ENCODE results near the gene DCAF6. TPM values are rescaled to one million over a fixed set of nuclear protein-coding genes. Genes with fewer than 3 reads are reported as not detected.

Gene DCAF6
- total RNA-seq, 2 experiments from 2014 or later = 23.2 to 30.6 TPM

DNA sequence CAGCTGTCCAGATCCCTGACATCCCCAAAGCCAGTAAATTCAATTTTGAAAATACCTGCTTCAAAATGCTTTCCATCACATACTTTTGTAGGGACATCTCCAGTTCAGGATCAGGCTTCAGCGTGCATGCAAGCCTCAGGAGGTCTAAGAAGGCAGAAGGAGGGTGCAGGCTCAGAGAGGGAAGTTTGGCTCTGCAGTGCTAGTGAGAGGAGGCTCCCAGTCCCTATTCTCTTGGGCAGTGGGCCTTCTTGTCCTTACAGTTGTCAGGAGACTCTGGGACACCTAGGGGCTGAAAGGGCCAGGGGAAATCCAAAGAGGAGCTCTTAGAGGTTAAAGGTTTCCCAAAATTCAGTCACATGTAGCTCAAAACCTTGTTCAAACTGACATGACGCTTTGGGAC lies 42.7 kb upstream of the DCAF6 start:
- TF ChIP-seq, protein P1, sequence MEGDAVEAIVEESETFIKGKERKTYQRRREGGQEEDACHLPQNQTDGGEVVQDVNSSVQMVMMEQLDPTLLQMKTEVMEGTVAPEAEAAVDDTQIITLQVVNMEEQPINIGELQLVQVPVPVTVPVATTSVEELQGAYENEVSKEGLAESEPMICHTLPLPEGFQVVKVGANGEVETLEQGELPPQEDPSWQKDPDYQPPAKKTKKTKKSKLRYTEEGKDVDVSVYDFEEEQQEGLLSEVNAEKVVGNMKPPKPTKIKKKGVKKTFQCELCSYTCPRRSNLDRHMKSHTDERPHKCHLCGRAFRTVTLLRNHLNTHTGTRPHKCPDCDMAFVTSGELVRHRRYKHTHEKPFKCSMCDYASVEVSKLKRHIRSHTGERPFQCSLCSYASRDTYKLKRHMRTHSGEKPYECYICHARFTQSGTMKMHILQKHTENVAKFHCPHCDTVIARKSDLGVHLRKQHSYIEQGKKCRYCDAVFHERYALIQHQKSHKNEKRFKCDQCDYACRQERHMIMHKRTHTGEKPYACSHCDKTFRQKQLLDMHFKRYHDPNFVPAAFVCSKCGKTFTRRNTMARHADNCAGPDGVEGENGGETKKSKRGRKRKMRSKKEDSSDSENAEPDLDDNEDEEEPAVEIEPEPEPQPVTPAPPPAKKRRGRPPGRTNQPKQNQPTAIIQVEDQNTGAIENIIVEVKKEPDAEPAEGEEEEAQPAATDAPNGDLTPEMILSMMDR (conservative IDR thresholded peaks at IDR 0.05; ENCODE audit: low read length) = no peak
- no peak for TF ChIP-seq EZH2phosphoT487 (IDR thresholded peaks at IDR 0.05; ENCODE audit: borderline replicate concordance, low read depth, low read length)
- H3K4me3 ChIP-seq (ENCODE audit: low read depth, low read length, poor library complexity, severe bottlenecking) = no peak overlapping the region
- H2AFZ ChIP-seq (ENCODE audit: low read length) = no peak overlapping the region
- no peak overlapping the region for H3K4me2 ChIP-seq (ENCODE audit: low read length)
- no peak overlapping the region for H3K27ac ChIP-seq (ENCODE audit: low read depth, low read length, poor library complexity, severe bottlenecking)
- CTCF ChIA-PET (ENCODE audit: unreplicated experiment) = no interaction called here
- H4K20me1 ChIP-seq (ENCODE audit: insufficient read depth, low read length) = no peaks in the 10 kb centered on the region
- H3K9me3 ChIP-seq (ENCODE audit: low read length) = no peaks in the 10 kb centered on the region
- peaks cover 5% of the 10 kb centered on the region for H3K4me1 ChIP-seq (ENCODE audit: insufficient read depth, low read length, poor library complexity, severe bottlenecking)
- no peaks in the 10 kb centered on the region for H3K36me3 ChIP-seq (ENCODE audit: insufficient read depth, low read length)
- no peaks in the 10 kb centered on the region for H3K9me2 ChIP-seq (ENCODE audit: insufficient read depth, low read length)
- no peak for DNase-seq (ENCODE audit: low spot score)
- no TSS peak for BruUV-seq (replicated peaks)
- intact Hi-C loops (cut with micrococcal nuclease; ENCODE audit: unreplicated experiment) = no loop called here
- POLR2A ChIA-PET = interaction anchor here (0.6 to 1.7 kb wide), 3 partner anchors 11 to 41 kb away, joined by 3 to 4 read pairs (median 3); no protein-coding TSS in a partner anchor
- H3K79me2 ChIP-seq (ENCODE audit: insufficient read depth, low read depth, low read length) = no peaks in the 10 kb centered on the region

DNA sequence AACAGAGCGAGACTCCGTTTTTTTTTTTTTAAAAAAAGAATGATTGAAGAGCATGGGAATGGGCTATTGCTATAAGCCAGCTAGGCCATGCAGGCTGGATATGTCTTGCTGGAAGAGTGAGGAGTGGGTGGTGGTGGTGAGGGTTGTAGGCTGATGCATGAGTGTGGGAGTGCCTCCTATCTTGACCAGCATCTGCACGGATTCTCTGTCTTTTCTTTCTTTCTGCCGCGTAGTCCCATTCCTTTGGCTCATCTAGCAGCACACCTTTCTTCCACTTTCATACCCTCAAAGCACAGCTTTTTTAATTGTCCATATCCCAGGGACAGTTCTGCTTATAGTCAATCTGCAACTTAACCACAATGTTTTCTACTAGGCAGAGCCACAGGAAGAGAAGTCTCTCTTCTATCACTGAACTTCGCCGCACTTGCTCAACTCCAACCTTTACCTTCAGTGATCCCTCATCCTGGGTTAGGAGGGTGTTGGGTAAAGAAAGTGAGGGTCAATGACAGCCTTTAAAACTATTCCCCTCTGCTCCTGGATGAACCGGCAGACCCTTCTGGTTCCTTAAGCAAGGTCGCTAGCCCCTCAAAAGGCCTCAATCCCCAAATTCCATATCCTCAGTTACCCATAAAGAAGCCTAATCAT lies 37.8 kb upstream of the DCAF6 start:
- Histone ChIP-seq H3K4me2 (ENCODE audit: low read length) (no peak overlapping the region), H4K20me1 (ENCODE audit: insufficient read depth, low read length) (no peaks in the 10 kb centered on the region), H3K9me2 (ENCODE audit: insufficient read depth, low read length) (no peaks in the 10 kb centered on the region), H2AFZ (ENCODE audit: low read length) (no peak overlapping the region), H3K79me2 (ENCODE audit: insufficient read depth, low read depth, low read length) (no peaks in the 10 kb centered on the region), H3K4me3 (ENCODE audit: low read depth, low read length, poor library complexity, severe bottlenecking) (no peak overlapping the region), H3K36me3 (ENCODE audit: insufficient read depth, low read length) (no peaks in the 10 kb centered on the region), H3K4me1 (ENCODE audit: insufficient read depth, low read length, poor library complexity, severe bottlenecking) (peaks cover 11% of the 10 kb centered on the region), H3K9me3 (ENCODE audit: low read length) (no peaks in the 10 kb centered on the region), H3K27ac (ENCODE audit: low read depth, low read length, poor library complexity, severe bottlenecking) (no peak overlapping the region)
- TF ChIP-seq EZH2phosphoT487 (IDR thresholded peaks at IDR 0.05; ENCODE audit: borderline replicate concordance, low read depth, low read length) = no peak
- TF ChIP-seq, protein P1 (conservative IDR thresholded peaks at IDR 0.05; ENCODE audit: low read length) = no peak
- ChIA-PET CTCF (ENCODE audit: unreplicated experiment) (no interaction called here), POLR2A (interaction anchor here (0.7 kb wide), 2 partner anchors 97 to 152 kb away, joined by 3 read pairs; no protein-coding TSS in a partner anchor)
- no peak for DNase-seq (ENCODE audit: low spot score)
- intact Hi-C loops (cut with micrococcal nuclease; ENCODE audit: unreplicated experiment) = no loop called here
- no TSS peak for BruUV-seq (replicated peaks)

DNA sequence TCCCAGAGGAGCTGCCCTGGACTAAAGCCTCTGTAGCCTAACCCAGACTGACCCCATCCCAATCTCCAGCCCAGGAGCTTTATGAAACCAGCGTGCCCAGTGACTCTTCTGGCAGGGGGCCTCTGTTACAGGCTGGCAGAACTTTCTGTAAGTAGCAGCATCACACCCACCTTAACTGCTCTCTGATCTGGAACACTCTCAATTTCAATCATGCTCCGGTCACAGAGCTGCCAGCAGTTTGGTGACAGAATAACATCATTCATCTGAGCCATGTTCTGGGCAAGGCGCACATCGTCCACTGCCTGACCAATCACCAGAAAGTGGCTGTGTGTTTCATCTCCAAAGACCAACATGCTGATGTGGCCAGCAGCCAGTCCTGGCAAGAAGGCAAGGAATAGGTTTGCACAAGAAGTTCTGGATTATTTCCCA lies 37.2 kb upstream of the DCAF6 start:
- DNase-seq (ENCODE audit: low spot score) = no peak
- POLR2A ChIA-PET = interaction anchor here (0.7 kb wide), 1 partner anchor 97 kb away, joined by 3 read pairs; no protein-coding TSS in a partner anchor
- no peaks in the 10 kb centered on the region for H3K9me2 ChIP-seq (ENCODE audit: insufficient read depth, low read length)
- intact Hi-C loops (cut with micrococcal nuclease; ENCODE audit: unreplicated experiment) = no loop called here
- H3K4me2 ChIP-seq (ENCODE audit: low read length) = no peak overlapping the region
- peaks cover 11% of the 10 kb centered on the region for H3K4me1 ChIP-seq (ENCODE audit: insufficient read depth, low read length, poor library complexity, severe bottlenecking)
- CTCF ChIA-PET (ENCODE audit: unreplicated experiment) = no interaction called here
- H4K20me1 ChIP-seq (ENCODE audit: insufficient read depth, low read length) = no peaks in the 10 kb centered on the region
- no peak overlapping the region for H2AFZ ChIP-seq (ENCODE audit: low read length)
- no peaks in the 10 kb centered on the region for H3K36me3 ChIP-seq (ENCODE audit: insufficient read depth, low read length)
- H3K9me3 ChIP-seq (ENCODE audit: low read length) = no peaks in the 10 kb centered on the region
- TF ChIP-seq EZH2phosphoT487 (IDR thresholded peaks at IDR 0.05; ENCODE audit: borderline replicate concordance, low read depth, low read length) = no peak
- TF ChIP-seq, protein P1 (conservative IDR thresholded peaks at IDR 0.05; ENCODE audit: low read length) = no peak
- no peak overlapping the region for H3K27ac ChIP-seq (ENCODE audit: low read depth, low read length, poor library complexity, severe bottlenecking)
- H3K4me3 ChIP-seq (ENCODE audit: low read depth, low read length, poor library complexity, severe bottlenecking) = no peak overlapping the region
- no TSS peak for BruUV-seq (replicated peaks)
- H3K79me2 ChIP-seq (ENCODE audit: insufficient read depth, low read depth, low read length) = no peaks in the 10 kb centered on the region
